Keratinocyte (primary cell): ENCODE data around the gene ASTL.

Experiments
- CTCF ChIP-seq, 3 experiments: IDR thresholded peaks in 1 of 3; conservative IDR thresholded peaks in 1 of 3; optimal IDR thresholded peaks in 1 of 3; 2 replicates in 2 of 3; 3 replicates in 1 of 3; pipeline versions ENCODE3 to v1.5.1; 2011; ENCODE audit warnings: low read length in 3 of 3, mild to moderate bottlenecking in 3 of 3, moderate library complexity in 2 of 3, control low read depth in 1 of 3, inconsistent platforms in 1 of 3; ENCODE audit not compliant: insufficient read depth in 2 of 3; ENCODE audit errors: extremely low read depth in 1 of 3
- EZH2 ChIP-seq: IDR thresholded peaks from one replicate; pipeline ENCODE4 v1.6.1; 2012; ENCODE audit warnings: inconsistent platforms, mild to moderate bottlenecking, low read length, moderate library complexity

- no peak for TF ChIP-seq CTCF (optimal IDR thresholded peaks at IDR 0.05 in 1 of 3, IDR thresholded peaks at IDR 0.05 in 1 of 3, conservative IDR thresholded peaks at IDR 0.05 in 1 of 3; ENCODE audit: extremely low read depth in 1 of 3, insufficient read depth in 2 of 3, low read length in 3 of 3)
- TF ChIP-seq EZH2: no peak
Observed at GRCh38 chr2:96083064-96083939, 55.0 kb downstream of the ASTL start.
